ENCODE data around the gene OXER1.

DNA sequence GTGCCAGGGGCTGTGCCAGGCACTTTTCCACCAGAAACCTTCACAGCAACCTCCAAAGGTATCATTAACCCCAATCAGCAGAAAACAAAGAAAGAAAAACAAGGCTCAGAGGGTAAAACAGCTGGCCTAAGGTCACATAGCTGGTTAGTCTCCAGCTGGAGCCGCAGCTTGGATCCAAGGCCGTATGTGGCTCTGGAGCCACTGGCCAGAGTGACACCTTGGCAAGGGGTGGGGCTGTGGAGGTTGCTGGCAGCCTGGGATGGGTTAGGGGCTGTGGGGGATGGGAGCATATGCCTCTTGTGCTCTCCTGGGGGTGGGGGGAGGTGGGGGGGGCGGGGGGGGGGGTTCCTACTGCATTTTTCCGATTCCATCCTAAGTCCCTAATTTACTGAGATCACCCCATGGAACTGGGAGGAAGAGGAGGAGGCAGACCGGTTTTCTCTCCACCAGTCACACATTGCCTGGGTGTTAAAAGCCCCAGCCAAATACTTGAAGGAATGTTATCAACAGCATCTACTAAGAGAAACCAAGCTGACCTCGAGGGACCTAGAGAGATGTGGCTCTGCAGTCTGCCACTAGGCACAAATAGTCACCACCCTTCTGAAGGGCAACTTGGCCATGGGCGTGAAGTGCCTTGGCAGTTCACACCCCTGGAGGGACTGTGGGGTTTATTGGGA lies 20.4 kb upstream of the OXER1 start:
- TF ChIP-seq EZH2 (IDR thresholded peaks at IDR 0.05; ENCODE audit: borderline replicate concordance, low read depth, low read length, poor library complexity, severe bottlenecking) = no peak
- no peak for TF ChIP-seq CTCF (conservative IDR thresholded peaks at IDR 0.05; ENCODE audit: low read depth, low read length)

Data from A673 (cell line).